H9 (cell line): ENCODE results near the gene SH2D2A. TPM values are rescaled to one million over a fixed set of nuclear protein-coding genes. Genes with fewer than 3 reads are reported as not detected.
A peak's percentile ranks its signal among the peaks of the same experiment; 100 is the strongest.

ENCODE experiments used
- DNase-seq: peaks from one replicate; pipeline ENCODE4 v3.0.0-alpha.2; 2017
- H2AFZ ChIP-seq: one replicate; pipeline ENCODE4 v1.6.1; 2013; ENCODE audit warnings: mild to moderate bottlenecking, low read length, control low read depth, moderate library complexity
- H2AK5ac ChIP-seq: 2 replicates; pipeline ENCODE4 v1.6.1; 2013; ENCODE audit warnings: low read length, control low read depth, mixed read lengths; ENCODE audit not compliant: insufficient read length
- H2BK120ac ChIP-seq: one replicate; pipeline ENCODE4 v1.6.1; 2013; ENCODE audit warnings: low read depth, mild to moderate bottlenecking, low read length, control low read depth, inconsistent platforms; ENCODE audit not compliant: poor library complexity, severe bottlenecking
- H2BK12ac ChIP-seq: 2 replicates; pipeline ENCODE4 v1.6.1; 2013; ENCODE audit warnings: low read length, control low read depth, mixed read lengths, low read depth; ENCODE audit not compliant: insufficient read length
- H2BK15ac ChIP-seq: 2 replicates; pipeline ENCODE4 v1.6.1; 2013; ENCODE audit warnings: low read depth, low read length, control low read depth
- H2BK20ac ChIP-seq: one replicate; pipeline ENCODE4 v1.6.1; 2013; ENCODE audit warnings: low read depth, mild to moderate bottlenecking, low read length, control low read depth, inconsistent platforms; ENCODE audit not compliant: poor library complexity, severe bottlenecking
- H2BK5ac ChIP-seq: 2 replicates; pipeline ENCODE4 v1.6.1; 2013; ENCODE audit warnings: low read length, control low read depth, mixed read lengths; ENCODE audit not compliant: insufficient read length
- H3K14ac ChIP-seq: 2 replicates; pipeline ENCODE4 v1.6.1; 2013; ENCODE audit warnings: low read length, control low read depth; ENCODE audit not compliant: insufficient read depth
- H3K18ac ChIP-seq: 2 replicates; pipeline ENCODE4 v1.6.1; 2013; ENCODE audit warnings: low read depth, mild to moderate bottlenecking, mixed read lengths, low read length, control low read depth; ENCODE audit not compliant: insufficient read length
- H3K23ac ChIP-seq: 2 replicates; pipeline ENCODE4 v1.6.1; 2013; ENCODE audit warnings: low read length, control low read depth, mixed read lengths, low read depth; ENCODE audit not compliant: insufficient read length
- H3K23me2 ChIP-seq: 2 replicates; pipeline ENCODE4 v1.6.1; 2013; ENCODE audit warnings: low read depth, mild to moderate bottlenecking, mixed read lengths, low read length, control low read depth; ENCODE audit not compliant: insufficient read length, poor library complexity, severe bottlenecking
- H3K27ac ChIP-seq: 2 replicates; pipeline ENCODE4 v1.5.1; 2013; ENCODE audit warnings: low read length, control low read depth, mixed read lengths, low read depth; ENCODE audit not compliant: insufficient read length
- H3K27me3 ChIP-seq: 2 replicates; pipeline ENCODE4 v1.6.1; 2013; ENCODE audit warnings: low read length, control low read depth, inconsistent platforms; ENCODE audit not compliant: insufficient read depth
- H3K4ac ChIP-seq: 2 replicates; pipeline ENCODE4 v1.6.1; 2013; ENCODE audit warnings: low read depth, mild to moderate bottlenecking, control low read depth, inconsistent platforms, low read length, moderate library complexity
- H3K4me1 ChIP-seq: 2 replicates; pipeline ENCODE4 v1.6.1; 2013; ENCODE audit warnings: low read length, control low read depth, inconsistent platforms; ENCODE audit not compliant: insufficient read depth
- H3K4me2 ChIP-seq: 2 replicates; pipeline ENCODE4 v1.6.1; 2013; ENCODE audit warnings: low read length, control low read depth, mixed read lengths; ENCODE audit not compliant: insufficient read length, insufficient read depth
- H3K56ac ChIP-seq: 2 replicates; pipeline ENCODE4 v1.6.1; 2013; ENCODE audit warnings: low read depth, mild to moderate bottlenecking, mixed read lengths, low read length, control low read depth; ENCODE audit not compliant: insufficient read length
- H3K79me1 ChIP-seq: 2 replicates; pipeline ENCODE4 v1.6.1; 2013; ENCODE audit warnings: low read depth, mild to moderate bottlenecking, moderate library complexity, low read length, control low read depth, inconsistent platforms; ENCODE audit not compliant: insufficient read depth, poor library complexity, severe bottlenecking
- H3K79me2 ChIP-seq: 2 replicates; pipeline ENCODE4 v1.6.1; 2013; ENCODE audit warnings: low read length, control low read depth, inconsistent platforms; ENCODE audit not compliant: insufficient read depth
- H3K9ac ChIP-seq: 2 replicates; pipeline ENCODE4 v1.6.1; 2013; ENCODE audit warnings: low read length, control low read depth, mixed read lengths; ENCODE audit not compliant: insufficient read length; ENCODE audit errors: extremely low read depth
- H3K9me3 ChIP-seq: one replicate; pipeline ENCODE4 v1.6.1; 2013; ENCODE audit warnings: low read depth, low read length, inconsistent platforms; ENCODE audit not compliant: control insufficient read depth
- H3T11ph ChIP-seq: one replicate; pipeline ENCODE4 v1.6.1; 2013; ENCODE audit warnings: mild to moderate bottlenecking, low read length, control low read depth, inconsistent platforms
- H4K20me1 ChIP-seq: one replicate; pipeline ENCODE4 v1.6.1; 2013; ENCODE audit not compliant: control insufficient read depth, insufficient read length, insufficient read depth
- H4K5ac ChIP-seq: 2 replicates; pipeline ENCODE4 v1.6.1; 2013; ENCODE audit warnings: low read depth, mild to moderate bottlenecking, mixed read lengths, low read length, control low read depth; ENCODE audit not compliant: insufficient read length
- H4K8ac ChIP-seq: replicated peaks from 2 replicates; pipeline ENCODE4 v1.6.1; 2013; ENCODE audit warnings: low read length, control low read depth, mixed read lengths, low read depth; ENCODE audit not compliant: insufficient read length
- H4K91ac ChIP-seq: 2 replicates; pipeline ENCODE4 v1.6.1; 2013; ENCODE audit warnings: low read depth, mild to moderate bottlenecking, moderate library complexity, mixed read lengths, low read length, control low read depth; ENCODE audit not compliant: insufficient read length
- H3K27ac Mint-ChIP-seq, 3 experiments: 2 replicates in 2 of 3; 3 replicates in 1 of 3; pipeline ENCODE4 v1.8.0; 2020 to 2021; ENCODE audit warnings: mixed read lengths in 3 of 3, mild to moderate bottlenecking in 1 of 3, moderate library complexity in 1 of 3
- H3K27me3 Mint-ChIP-seq: 2 replicates; pipeline ENCODE4 v1.8.0; 2021; ENCODE audit warnings: low read depth, mild to moderate bottlenecking, moderate library complexity, mixed read lengths
- H3K36me3 Mint-ChIP-seq, 3 experiments: 2 replicates in 2 of 3; 3 replicates in 1 of 3; pipeline ENCODE4 v1.8.0; 2020 to 2021; ENCODE audit warnings: low read depth in 3 of 3, mixed read lengths in 3 of 3; ENCODE audit not compliant: insufficient read depth in 1 of 3
- H3K4me1 Mint-ChIP-seq, 2 experiments: 2 replicates each; pipeline ENCODE4 v1.8.0; 2020; ENCODE audit warnings: mixed read lengths in 2 of 2
- H3K4me3 Mint-ChIP-seq, 2 experiments: 2 replicates in 1 of 2; 3 replicates in 1 of 2; pipeline ENCODE4 v1.8.0; 2020 to 2021; ENCODE audit warnings: mild to moderate bottlenecking in 2 of 2, mixed read lengths in 2 of 2, moderate library complexity in 1 of 2
- H3K9me3 Mint-ChIP-seq, 2 experiments: 2 replicates in 1 of 2; 3 replicates in 1 of 2; pipeline ENCODE4 v1.8.0; 2020; ENCODE audit warnings: mild to moderate bottlenecking in 2 of 2, mixed read lengths in 2 of 2, moderate library complexity in 1 of 2
- WGBS: extraction: QIAGEN DNeasy Blood & Tissue Kit; methylation state at CpG from one replicate; pipeline ENCODE4 v1.1.7; 2013; ENCODE audit warnings: missing lambda C conversion rate, low lambda C conversion rate, mixed read lengths; ENCODE audit not compliant: insufficient read length; ENCODE audit errors: extremely low coverage; 5-methylcytosine and 5-hydroxymethylcytosine counted together
- total RNA-seq: library from RNA; stranded (reverse); gene quantifications from 2 replicates; pipeline ENCODE4 v1.2.1, GENCODE V29; 2021
- TF ChIP-seq, protein P1 (sequence below): fragments of 200-600 bp; sonication (generic); conservative IDR thresholded peaks from 3 replicates; pipeline ENCODE4 v1.8.0; 2021; ENCODE audit warnings: antibody characterized with exemption, mild to moderate bottlenecking

Gene SH2D2A
- total RNA-seq, 1 experiment from 2014 or later, result 2.0 TPM

- peaks cover 9% of the 10 kb centered on the region for H3K79me1 ChIP-seq
- no CpG with 5 or more reads among the region's 50 CpGs for WGBS
- Mint-ChIP-seq H3K27ac (peak within 1 kb of the TSS in 1 of 3 experiments; percentile 88; a peak in 5 of 7 replicates), H3K4me1 (peaks cover 31 to 35% of the 10 kb centered on the region in 2 experiments), H3K9me3 (no peaks in the 10 kb centered on the region), H3K4me3 (no peak within 1 kb of the TSS), H3K36me3 (peaks cover 11 to 28% (median 27%) of the 10 kb centered on the region in 3 experiments), H3K27me3 (no peaks in the 10 kb centered on the region)
- H3K56ac ChIP-seq, result no peak within 1 kb of the TSS
- TF ChIP-seq, protein P1, sequence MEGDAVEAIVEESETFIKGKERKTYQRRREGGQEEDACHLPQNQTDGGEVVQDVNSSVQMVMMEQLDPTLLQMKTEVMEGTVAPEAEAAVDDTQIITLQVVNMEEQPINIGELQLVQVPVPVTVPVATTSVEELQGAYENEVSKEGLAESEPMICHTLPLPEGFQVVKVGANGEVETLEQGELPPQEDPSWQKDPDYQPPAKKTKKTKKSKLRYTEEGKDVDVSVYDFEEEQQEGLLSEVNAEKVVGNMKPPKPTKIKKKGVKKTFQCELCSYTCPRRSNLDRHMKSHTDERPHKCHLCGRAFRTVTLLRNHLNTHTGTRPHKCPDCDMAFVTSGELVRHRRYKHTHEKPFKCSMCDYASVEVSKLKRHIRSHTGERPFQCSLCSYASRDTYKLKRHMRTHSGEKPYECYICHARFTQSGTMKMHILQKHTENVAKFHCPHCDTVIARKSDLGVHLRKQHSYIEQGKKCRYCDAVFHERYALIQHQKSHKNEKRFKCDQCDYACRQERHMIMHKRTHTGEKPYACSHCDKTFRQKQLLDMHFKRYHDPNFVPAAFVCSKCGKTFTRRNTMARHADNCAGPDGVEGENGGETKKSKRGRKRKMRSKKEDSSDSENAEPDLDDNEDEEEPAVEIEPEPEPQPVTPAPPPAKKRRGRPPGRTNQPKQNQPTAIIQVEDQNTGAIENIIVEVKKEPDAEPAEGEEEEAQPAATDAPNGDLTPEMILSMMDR, result no peak; the same call in 2 of the 3 replicates
- no peak within 1 kb of the TSS for H3K23ac ChIP-seq
- no peak within 1 kb of the TSS for H2BK20ac ChIP-seq
- H3K9me3 ChIP-seq, result no peaks in the 10 kb centered on the region
- no peak within 1 kb of the TSS for H3K27ac ChIP-seq
- H2AFZ ChIP-seq, result no peak within 1 kb of the TSS
- peak within 1 kb of the TSS; percentile 93 for H3K4me2 ChIP-seq
- no peaks in the 10 kb centered on the region for H4K20me1 ChIP-seq
- H4K5ac ChIP-seq, result peak within 1 kb of the TSS; percentile 37
- H3K18ac ChIP-seq, result peak within 1 kb of the TSS; percentile 69
- no peak within 1 kb of the TSS for H4K91ac ChIP-seq
- H3T11ph ChIP-seq, result no peak within 1 kb of the TSS
- H2BK120ac ChIP-seq, result no peak within 1 kb of the TSS
- H3K9ac ChIP-seq, result peak within 1 kb of the TSS; percentile 88
- H3K14ac ChIP-seq, result peak within 1 kb of the TSS; percentile 71; the same call in 1 of the 2 replicates
- no peak within 1 kb of the TSS for H2AK5ac ChIP-seq
- H3K27me3 ChIP-seq, result no peaks in the 10 kb centered on the region
- no peak within 1 kb of the TSS for H2BK15ac ChIP-seq
- H3K23me2 ChIP-seq, result peaks cover 17% of the 10 kb centered on the region
- no peaks in the 10 kb centered on the region; the same call in 1 of the 2 replicates for H3K4me1 ChIP-seq
- no peak within 1 kb of the TSS for H2BK12ac ChIP-seq
- DNase-seq, result peak; percentile 100
- peaks cover 26% of the 10 kb centered on the region for H3K79me2 ChIP-seq
- H2BK5ac ChIP-seq, result no peak within 1 kb of the TSS
- no peak within 1 kb of the TSS for H3K4ac ChIP-seq
- H4K8ac ChIP-seq, result no peak within 1 kb of the TSS
These were observed 49.4 kb downstream of the SH2D2A start, which contains the start of gene PRCC for GRCh38 chr1:156767101-156767878. PRCC (plus strand) TSS chr1:156767535; CDS start chr1:156767772, 237 bp downstream.
